ENCODE measurements around the gene SETD6. TPM values are rescaled to one million over a fixed set of nuclear protein-coding genes. Genes with fewer than 3 reads are reported as not detected.

Gene SETD6, protein sequence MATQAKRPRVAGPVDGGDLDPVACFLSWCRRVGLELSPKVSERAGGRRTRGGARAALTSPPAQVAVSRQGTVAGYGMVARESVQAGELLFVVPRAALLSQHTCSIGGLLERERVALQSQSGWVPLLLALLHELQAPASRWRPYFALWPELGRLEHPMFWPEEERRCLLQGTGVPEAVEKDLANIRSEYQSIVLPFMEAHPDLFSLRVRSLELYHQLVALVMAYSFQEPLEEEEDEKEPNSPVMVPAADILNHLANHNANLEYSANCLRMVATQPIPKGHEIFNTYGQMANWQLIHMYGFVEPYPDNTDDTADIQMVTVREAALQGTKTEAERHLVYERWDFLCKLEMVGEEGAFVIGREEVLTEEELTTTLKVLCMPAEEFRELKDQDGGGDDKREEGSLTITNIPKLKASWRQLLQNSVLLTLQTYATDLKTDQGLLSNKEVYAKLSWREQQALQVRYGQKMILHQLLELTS
- 10.9 TPM for polyA plus RNA-seq (2012; ENCODE audit: low read depth, missing spikeins)

DNA sequence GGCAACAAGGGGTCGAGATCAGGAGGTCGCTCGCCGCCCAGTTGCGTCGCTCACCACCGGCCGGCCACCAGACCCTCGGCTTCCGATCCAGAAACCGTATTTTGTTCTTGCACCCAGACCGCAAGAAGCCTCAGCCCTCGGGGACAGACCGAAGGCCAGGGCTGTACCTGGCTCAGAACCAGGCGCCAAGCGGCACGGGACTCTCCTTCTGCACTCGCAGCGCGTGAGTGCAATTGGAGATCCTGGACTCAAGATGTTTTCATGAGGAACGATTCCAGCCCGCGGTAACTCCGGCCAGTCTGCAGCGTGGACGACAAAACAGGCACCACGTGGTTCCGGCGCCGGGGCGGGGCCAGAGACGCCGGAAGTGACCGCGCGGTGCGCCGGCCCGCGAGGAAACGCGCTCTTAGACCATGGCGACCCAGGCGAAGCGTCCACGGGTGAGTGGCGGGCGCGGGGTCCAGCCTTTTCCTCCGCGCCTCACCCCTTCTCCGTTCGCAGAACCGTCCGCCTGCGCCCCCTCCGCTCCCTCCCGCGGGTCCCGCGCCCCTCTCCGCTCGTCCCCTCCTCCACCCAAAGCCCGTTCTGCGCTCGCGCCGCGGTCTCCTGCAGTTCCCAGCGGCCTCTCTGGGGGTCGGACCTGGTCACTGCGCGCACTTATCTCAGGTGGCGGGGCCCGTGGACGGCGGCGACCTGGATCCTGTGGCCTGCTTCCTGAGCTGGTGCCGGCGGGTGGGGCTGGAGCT is at the start of gene SETD6:
TSS of gene SETD6 (plus strand) at position 393 of the 746 bp plus-strand sequence. CDS start at position 414, 21 bp downstream.
- peak; percentile 71 for DNase-seq (ENCODE audit: insufficient read length, low spot score)
- peak; percentile 98 for FAIRE-seq

DNA sequence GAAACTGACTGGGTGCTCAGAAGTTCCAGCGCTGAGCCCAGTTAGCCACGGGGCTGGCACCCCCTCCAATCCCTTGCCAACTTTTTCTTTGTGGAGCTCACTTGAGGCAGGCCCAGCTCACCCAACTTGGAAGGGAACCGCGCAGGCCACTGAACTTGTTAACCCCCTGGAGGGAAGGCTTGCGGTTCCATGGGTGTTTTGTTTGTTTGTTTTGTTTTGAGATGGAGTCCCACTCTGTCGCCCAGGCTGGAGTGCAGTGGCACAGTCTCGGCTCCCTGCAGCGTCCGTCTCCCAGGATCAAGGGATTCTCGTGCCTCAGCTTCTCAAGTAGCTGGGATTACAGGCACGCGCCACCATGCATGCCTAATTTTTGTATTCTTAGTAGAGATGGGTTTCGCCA is 49.5 kb upstream of the SETD6 start:
- DNase-seq (ENCODE audit: insufficient read length, low spot score) = no peak
- FAIRE-seq = no peak
- TF ChIP-seq PAX5 (IDR thresholded peaks at IDR 0.05; ENCODE audit: insufficient read depth, low read length, severe bottlenecking) = no peak
- no peak for TF ChIP-seq TAF1 (IDR thresholded peaks at IDR 0.05; ENCODE audit: low read depth, low read length)
- no peak for TF ChIP-seq POU2F2 (IDR thresholded peaks at IDR 0.05; ENCODE audit: low read depth, low read length)
- no peak for TF ChIP-seq POLR2A (IDR thresholded peaks at IDR 0.05; ENCODE audit: low read depth, low read length)
- TF ChIP-seq SPI1 (IDR thresholded peaks at IDR 0.05; ENCODE audit: low read depth, low read length) = no peak
- TF ChIP-seq POLR2AphosphoS5 (IDR thresholded peaks at IDR 0.05; ENCODE audit: low read depth, low read length) = no peak

More for the DNA sequence above, at the start of gene SETD6:
- TF ChIP-seq POLR2AphosphoS5 (IDR thresholded peaks at IDR 0.05; ENCODE audit: low read depth, low read length) (no peak), TAF1 (IDR thresholded peaks at IDR 0.05; ENCODE audit: low read depth, low read length) (peak; percentile 50), POLR2A (IDR thresholded peaks at IDR 0.05; ENCODE audit: low read depth, low read length) (peak; percentile 56)

DNA sequence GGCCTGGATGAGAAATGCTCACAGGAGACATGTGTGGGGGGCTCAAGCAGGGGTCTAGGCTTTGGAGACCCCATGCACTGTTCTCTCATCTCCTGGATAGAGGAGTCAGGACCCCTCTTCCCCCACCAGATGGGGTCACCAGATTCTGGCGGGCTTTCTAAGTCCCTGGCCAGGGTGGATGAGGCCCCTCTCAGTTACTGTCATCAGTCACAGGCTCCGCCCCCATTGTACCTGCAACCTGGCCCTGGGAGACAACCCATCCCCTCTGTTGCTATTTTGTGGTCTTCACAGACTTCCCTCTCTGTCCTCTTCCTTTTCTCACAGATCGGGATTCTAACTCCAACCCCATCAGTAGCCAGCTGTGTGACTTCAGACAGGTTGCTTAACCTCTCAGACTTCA is 48.9 kb upstream of the SETD6 start:
- DNase-seq (ENCODE audit: insufficient read length, low spot score) = no peak
- no peak for FAIRE-seq
- TF ChIP-seq POU2F2 (IDR thresholded peaks at IDR 0.05; ENCODE audit: low read depth, low read length) (no peak), POLR2AphosphoS5 (IDR thresholded peaks at IDR 0.05; ENCODE audit: low read depth, low read length) (no peak), POLR2A (IDR thresholded peaks at IDR 0.05; ENCODE audit: low read depth, low read length) (no peak), SPI1 (IDR thresholded peaks at IDR 0.05; ENCODE audit: low read depth, low read length) (no peak), PAX5 (IDR thresholded peaks at IDR 0.05; ENCODE audit: insufficient read depth, low read length, severe bottlenecking) (no peak), TAF1 (IDR thresholded peaks at IDR 0.05; ENCODE audit: low read depth, low read length) (no peak)

DNA sequence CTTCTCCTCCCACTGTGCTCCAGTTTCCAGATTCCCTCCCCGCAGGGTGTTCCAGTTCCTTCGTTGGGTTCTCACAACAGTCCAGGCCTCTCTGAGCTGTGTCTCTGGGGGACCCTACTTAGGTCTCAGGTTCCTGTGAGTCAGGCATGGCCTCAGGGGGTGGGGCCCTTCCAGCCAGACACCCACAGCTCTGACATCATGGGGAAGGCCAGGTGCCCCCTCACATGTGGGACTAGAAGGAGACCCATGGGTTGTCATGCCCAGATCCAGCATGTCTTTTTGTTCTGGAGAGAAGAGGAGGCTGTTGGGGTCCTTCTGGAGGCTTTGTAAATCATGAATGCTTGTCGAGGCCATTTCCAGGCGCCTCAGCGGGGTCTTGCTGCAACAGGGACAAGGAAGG is 47.4 kb upstream of the SETD6 start:
- no peak for DNase-seq (ENCODE audit: insufficient read length, low spot score)
- TF ChIP-seq POLR2A (IDR thresholded peaks at IDR 0.05; ENCODE audit: low read depth, low read length) (no peak), POLR2AphosphoS5 (IDR thresholded peaks at IDR 0.05; ENCODE audit: low read depth, low read length) (no peak), PAX5 (IDR thresholded peaks at IDR 0.05; ENCODE audit: insufficient read depth, low read length, severe bottlenecking) (no peak), SPI1 (IDR thresholded peaks at IDR 0.05; ENCODE audit: low read depth, low read length) (no peak), TAF1 (IDR thresholded peaks at IDR 0.05; ENCODE audit: low read depth, low read length) (no peak), POU2F2 (IDR thresholded peaks at IDR 0.05; ENCODE audit: low read depth, low read length) (no peak)
- no peak for FAIRE-seq

DNA sequence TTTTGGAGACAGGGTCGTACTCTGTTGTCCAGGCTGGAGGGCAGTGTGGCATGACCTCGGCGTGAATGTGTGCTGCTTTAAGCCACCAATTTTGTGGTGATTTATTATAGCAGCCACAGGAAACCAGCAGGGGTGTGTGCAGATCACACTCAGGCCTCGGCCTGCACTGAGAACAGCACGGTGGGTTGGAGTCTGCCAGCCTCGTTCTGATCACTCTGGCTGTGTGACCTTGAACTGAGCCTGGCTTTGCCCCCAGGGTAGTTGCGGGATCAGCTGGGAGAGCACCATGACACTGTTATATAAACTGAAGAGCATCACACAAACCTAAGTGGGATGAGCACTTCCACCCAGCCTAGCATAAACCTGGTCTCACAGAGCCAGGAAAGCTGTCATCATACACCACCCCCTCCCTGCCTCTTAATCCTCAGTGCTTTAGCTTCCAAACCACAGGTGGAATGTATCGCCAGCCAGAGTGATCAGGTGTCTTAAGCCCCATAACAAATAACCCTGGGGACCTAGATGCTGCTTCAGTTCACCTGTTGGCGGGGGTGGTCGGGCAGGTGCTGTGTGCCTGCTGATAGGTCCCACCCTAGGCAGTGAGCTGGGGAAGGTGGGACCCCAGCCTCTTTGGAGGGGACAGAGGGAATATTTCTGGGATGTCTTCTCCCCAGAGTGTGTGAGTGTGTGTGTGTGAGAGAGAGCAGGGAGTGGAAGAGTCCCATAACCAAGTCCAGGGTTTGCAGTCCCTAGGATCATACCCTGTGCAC is 43.9 kb upstream of the SETD6 start:
- no peak for FAIRE-seq
- TF ChIP-seq POLR2AphosphoS5 (IDR thresholded peaks at IDR 0.05; ENCODE audit: low read depth, low read length) (no peak), PAX5 (IDR thresholded peaks at IDR 0.05; ENCODE audit: insufficient read depth, low read length, severe bottlenecking) (no peak), POU2F2 (IDR thresholded peaks at IDR 0.05; ENCODE audit: low read depth, low read length) (no peak), POLR2A (IDR thresholded peaks at IDR 0.05; ENCODE audit: low read depth, low read length) (no peak), TAF1 (IDR thresholded peaks at IDR 0.05; ENCODE audit: low read depth, low read length) (no peak), SPI1 (IDR thresholded peaks at IDR 0.05; ENCODE audit: low read depth, low read length) (no peak)
- DNase-seq (ENCODE audit: insufficient read length, low spot score) = no peak

DNA sequence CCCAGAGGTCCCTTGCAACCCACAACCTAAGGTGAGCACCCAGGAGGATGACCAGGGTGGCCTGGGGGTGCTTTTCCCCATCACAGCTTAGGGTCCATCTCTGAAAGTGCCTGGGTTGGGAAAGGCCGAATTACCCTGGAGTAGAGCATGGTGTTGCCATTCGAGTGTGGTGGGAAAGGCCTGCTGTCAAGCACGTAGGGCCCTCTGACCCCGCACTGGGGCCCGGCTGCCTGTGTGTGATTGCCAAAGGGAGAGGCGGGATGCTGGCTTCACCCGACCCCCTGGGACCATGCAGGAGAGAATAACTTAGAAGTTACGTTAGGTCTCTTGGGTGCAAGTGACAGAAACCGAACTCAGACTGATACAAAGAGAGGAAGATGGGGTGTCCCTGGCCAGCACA is 43.1 kb upstream of the SETD6 start:
- FAIRE-seq = no peak
- TF ChIP-seq POLR2AphosphoS5 (IDR thresholded peaks at IDR 0.05; ENCODE audit: low read depth, low read length) (no peak), PAX5 (IDR thresholded peaks at IDR 0.05; ENCODE audit: insufficient read depth, low read length, severe bottlenecking) (no peak), SPI1 (IDR thresholded peaks at IDR 0.05; ENCODE audit: low read depth, low read length) (no peak), POLR2A (IDR thresholded peaks at IDR 0.05; ENCODE audit: low read depth, low read length) (no peak)
- DNase-seq (ENCODE audit: insufficient read length, low spot score) = no peak

DNA sequence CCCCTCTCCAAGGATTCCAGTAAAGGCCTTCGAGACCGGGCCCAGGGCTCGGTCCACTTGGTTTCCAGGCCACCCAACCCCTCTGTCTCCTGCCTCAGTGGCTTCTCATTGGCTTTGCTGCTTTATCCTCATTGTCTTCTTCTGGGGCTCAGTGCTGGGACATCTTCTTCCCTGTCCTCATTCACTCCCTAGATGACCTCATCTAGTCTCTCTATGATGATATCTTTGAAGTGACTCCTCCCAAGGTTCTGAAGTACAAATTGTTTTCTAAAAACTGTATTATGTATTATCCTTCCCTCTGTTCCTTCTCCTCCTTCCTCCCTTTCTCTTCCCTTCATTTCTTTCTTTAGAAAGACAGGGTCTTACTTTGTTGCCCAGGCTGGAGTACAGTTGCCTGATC is 42.5 kb upstream of the SETD6 start:
- FAIRE-seq (no peak), DNase-seq (ENCODE audit: insufficient read length, low spot score) (no peak)
- TF ChIP-seq SPI1 (IDR thresholded peaks at IDR 0.05; ENCODE audit: low read depth, low read length) (no peak), PAX5 (IDR thresholded peaks at IDR 0.05; ENCODE audit: insufficient read depth, low read length, severe bottlenecking) (no peak), POU2F2 (IDR thresholded peaks at IDR 0.05; ENCODE audit: low read depth, low read length) (no peak), POLR2A (IDR thresholded peaks at IDR 0.05; ENCODE audit: low read depth, low read length) (no peak), TAF1 (IDR thresholded peaks at IDR 0.05; ENCODE audit: low read depth, low read length) (no peak), POLR2AphosphoS5 (IDR thresholded peaks at IDR 0.05; ENCODE audit: low read depth, low read length) (no peak)

DNA sequence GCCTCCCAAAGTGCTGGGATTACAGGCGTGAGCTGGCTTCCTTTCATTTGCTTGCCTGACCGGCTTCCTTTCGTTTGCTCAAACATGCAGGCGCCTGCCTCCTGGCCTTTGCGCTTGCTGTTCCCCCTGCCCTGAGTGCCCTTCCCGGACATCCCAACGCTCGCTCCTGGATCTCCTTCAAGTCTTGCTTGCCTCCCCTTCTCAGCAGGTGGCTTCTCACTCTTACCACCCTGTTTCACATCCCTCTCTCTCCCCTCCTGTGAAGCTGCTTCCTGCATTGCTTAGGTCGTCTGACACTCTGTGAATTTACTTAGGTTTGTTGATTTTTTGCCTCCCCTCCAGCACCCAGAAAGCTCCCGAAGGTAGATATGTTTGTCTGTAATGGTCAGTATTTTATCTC is 41.0 kb upstream of the SETD6 start:
- no peak for FAIRE-seq
- TF ChIP-seq POU2F2 (IDR thresholded peaks at IDR 0.05; ENCODE audit: low read depth, low read length) (no peak), SPI1 (IDR thresholded peaks at IDR 0.05; ENCODE audit: low read depth, low read length) (no peak), PAX5 (IDR thresholded peaks at IDR 0.05; ENCODE audit: insufficient read depth, low read length, severe bottlenecking) (no peak), POLR2A (IDR thresholded peaks at IDR 0.05; ENCODE audit: low read depth, low read length) (no peak), POLR2AphosphoS5 (IDR thresholded peaks at IDR 0.05; ENCODE audit: low read depth, low read length) (no peak), TAF1 (IDR thresholded peaks at IDR 0.05; ENCODE audit: low read depth, low read length) (no peak)
- no peak for DNase-seq (ENCODE audit: insufficient read length, low spot score)

Data from GM12891 (cell line).